RWPE1 (cell line): Measurements from ENCODE around the gene SYTL4.

Experiments
- CTCF ChIA-PET: fragments of 350-600 bp; sonication (Branson Sonifier 250); formaldehyde crosslinking; extraction: SDS; loops from one replicate; lab custom pipeline; 2021; lab: Yijun Ruan, JAX
- POLR2A ChIA-PET: fragments of 400-600 bp; formaldehyde crosslinking; extraction: SDS; loops from one replicate; lab custom pipeline; 2020; ENCODE audit warnings: antibody characterized with exemption; ENCODE audit not compliant: low non-redundant PET; lab: Yijun Ruan, JAX
- DNase-seq: peaks from one replicate; pipeline ENCODE4 v3.0.0; 2012; ENCODE audit warnings: low spot score
- H3K27ac ChIP-seq: fragments of 450-650 bp; 2 replicates; pipeline ENCODE4 v1.5.1; 2017
- TF ChIP-seq, protein P1 (sequence below): fragments of 450-650 bp; conservative IDR thresholded peaks from 2 replicates; pipeline ENCODE4 v1.5.1; 2017; ENCODE audit warnings: low read depth, mild to moderate bottlenecking

Gene SYTL4

DNA sequence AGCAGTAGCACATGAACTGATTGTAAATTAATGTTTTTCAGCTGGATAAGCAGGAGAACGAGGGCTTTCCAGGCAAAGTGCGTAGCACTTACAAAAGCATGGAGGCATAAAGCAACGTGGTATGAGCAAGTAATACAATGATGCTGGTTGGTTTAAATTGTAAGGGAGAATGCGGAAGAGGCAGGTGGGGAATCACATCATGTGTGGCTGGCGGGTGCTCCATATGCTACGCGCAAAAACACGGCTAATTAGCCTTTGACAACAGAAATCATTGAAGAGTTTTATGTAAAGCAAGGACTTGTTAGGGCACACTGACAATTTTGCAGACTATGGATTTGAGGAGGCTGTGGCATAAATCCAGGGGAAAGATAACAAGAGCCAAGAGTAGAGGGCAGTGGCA, 14.6 kb downstream of the SYTL4 start:
- H3K27ac ChIP-seq, result no peak overlapping the region
- POLR2A ChIA-PET, result no interaction called here
- TF ChIP-seq, protein P1, sequence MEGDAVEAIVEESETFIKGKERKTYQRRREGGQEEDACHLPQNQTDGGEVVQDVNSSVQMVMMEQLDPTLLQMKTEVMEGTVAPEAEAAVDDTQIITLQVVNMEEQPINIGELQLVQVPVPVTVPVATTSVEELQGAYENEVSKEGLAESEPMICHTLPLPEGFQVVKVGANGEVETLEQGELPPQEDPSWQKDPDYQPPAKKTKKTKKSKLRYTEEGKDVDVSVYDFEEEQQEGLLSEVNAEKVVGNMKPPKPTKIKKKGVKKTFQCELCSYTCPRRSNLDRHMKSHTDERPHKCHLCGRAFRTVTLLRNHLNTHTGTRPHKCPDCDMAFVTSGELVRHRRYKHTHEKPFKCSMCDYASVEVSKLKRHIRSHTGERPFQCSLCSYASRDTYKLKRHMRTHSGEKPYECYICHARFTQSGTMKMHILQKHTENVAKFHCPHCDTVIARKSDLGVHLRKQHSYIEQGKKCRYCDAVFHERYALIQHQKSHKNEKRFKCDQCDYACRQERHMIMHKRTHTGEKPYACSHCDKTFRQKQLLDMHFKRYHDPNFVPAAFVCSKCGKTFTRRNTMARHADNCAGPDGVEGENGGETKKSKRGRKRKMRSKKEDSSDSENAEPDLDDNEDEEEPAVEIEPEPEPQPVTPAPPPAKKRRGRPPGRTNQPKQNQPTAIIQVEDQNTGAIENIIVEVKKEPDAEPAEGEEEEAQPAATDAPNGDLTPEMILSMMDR, result no peak
- CTCF ChIA-PET, result interaction anchor here (0.7 kb wide), 1 partner anchor 88 kb away, joined by 6 read pairs; no protein-coding TSS in a partner anchor
- DNase-seq, result no peak

- ChIA-PET POLR2A (no interaction called here), CTCF (no interaction called here)
- TF ChIP-seq, protein P1, result no peak
- no peak for DNase-seq
- no peak overlapping the region for H3K27ac ChIP-seq
Measured at GRCh38 chrX:100710816-100711215, 21.1 kb downstream of the SYTL4 start.

- CTCF ChIA-PET, result interaction anchor here (0.6 kb wide), 1 partner anchor 19 kb away, joined by 3 read pairs; no protein-coding TSS in a partner anchor
- POLR2A ChIA-PET, result no interaction called here
Measured at GRCh38 chrX:100704581-100705203, 27.2 kb downstream of the SYTL4 start.

GRCh38 chrX:100700809-100701208, 31.1 kb downstream of the SYTL4 start:
- H3K27ac ChIP-seq, result no peak overlapping the region
- POLR2A ChIA-PET, result no interaction called here
- CTCF ChIA-PET, result interaction anchor here (0.6 kb wide), 1 partner anchor 229 kb away, joined by 3 read pairs; no protein-coding TSS in a partner anchor
- no peak for DNase-seq
- TF ChIP-seq, protein P1, result no peak

More at GRCh38 chrX:100704581-100705203, 27.2 kb downstream of the SYTL4 start:
- H3K27ac ChIP-seq, result no peak overlapping the region
- TF ChIP-seq, protein P1, result no peak
- no peak for DNase-seq

- TF ChIP-seq, protein P1, result no peak
Measured at GRCh38 chrX:100698551-100698950, 33.4 kb downstream of the SYTL4 start.

DNA sequence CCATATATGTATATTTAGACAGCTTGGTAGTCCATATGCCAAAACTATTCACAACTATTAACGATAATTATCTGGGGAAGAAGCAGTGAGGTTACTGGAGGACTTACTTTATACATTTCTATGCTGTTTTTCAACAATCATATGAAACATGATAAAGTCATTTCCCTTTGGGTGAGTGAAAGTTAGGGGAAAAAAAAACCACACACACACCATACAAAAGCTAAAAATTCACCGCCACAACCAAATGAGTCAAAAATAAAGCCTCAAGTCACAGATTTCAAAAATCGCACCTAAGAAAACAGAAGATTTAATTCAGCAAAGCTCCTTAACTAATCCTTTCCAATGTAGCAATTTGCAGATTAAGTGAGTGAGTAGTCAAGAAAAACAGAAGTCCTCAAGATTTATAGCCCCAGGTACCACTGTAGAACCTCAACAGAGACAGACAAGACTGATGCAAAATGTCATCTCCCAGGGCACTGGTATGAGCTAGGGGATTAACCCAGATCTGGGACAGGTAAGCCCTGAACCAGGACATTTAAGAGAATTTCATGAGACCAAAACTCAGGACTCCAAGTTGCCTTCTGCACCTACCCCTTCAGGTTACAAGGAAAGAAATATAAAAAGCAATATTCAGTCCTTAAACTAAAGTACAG, 35.1 kb downstream of the SYTL4 start:
- no peak for DNase-seq
- TF ChIP-seq, protein P1, result no peak
- POLR2A ChIA-PET, result no interaction called here
- CTCF ChIA-PET, result interaction anchor here (0.6 to 1.6 kb wide), 2 partner anchors 25 to 72 kb away, joined by 3 read pairs; no protein-coding TSS in a partner anchor
- H3K27ac ChIP-seq, result no peak overlapping the region

More at GRCh38 chrX:100698551-100698950, 33.4 kb downstream of the SYTL4 start:
- DNase-seq, result no peak
- no peak overlapping the region for H3K27ac ChIP-seq
- ChIA-PET CTCF (interaction anchor here (0.7 kb wide), 1 partner anchor 11 kb away, joined by 3 read pairs; no protein-coding TSS in a partner anchor), POLR2A (no interaction called here)
